GM11168 (cell line): ENCODE results near the gene MAGEC1.
"Not testable (repeated sequence)": the region's sequence is repeated elsewhere in the genome, so short reads cannot be mapped to it uniquely, and the experiment has no call there.

Experiments used
- in situ Hi-C: fragments of 300-500 bp; cut with MboI; formaldehyde crosslinking; loops from one replicate; pipeline ENCODE4 v1.12.0; 2022; ENCODE audit warnings: low sequenced_read_pairs; ENCODE audit not compliant: unreplicated experiment

MAGEC1 gene

GRCh38 chrX:141903400-141904155, at the start of gene MAGEC1:
TSS of gene MAGEC1 (plus strand) at chrX:141903894. CDS start at chrX:141905073, 1,179 bp downstream.
- in situ Hi-C loops: no loop called here

- in situ Hi-C loops: no loop called here
Observed at GRCh38 chrX:141857479-141857878, 46.2 kb upstream of the MAGEC1 start.

GRCh38 chrX:141879616-141880015, 24.1 kb upstream of the MAGEC1 start:
- in situ Hi-C loops: no loop called here

- in situ Hi-C loops: not testable (repeated sequence)
Observed at GRCh38 chrX:141888811-141889210, 14.9 kb upstream of the MAGEC1 start.

- in situ Hi-C loops: no loop called here
Observed at GRCh38 chrX:141894733-141895132, 9.0 kb upstream of the MAGEC1 start.

GRCh38 chrX:141897690-141898089, 6.0 kb upstream of the MAGEC1 start:
- in situ Hi-C loops: no loop called here

- in situ Hi-C loops: no loop called here
Observed at GRCh38 chrX:141902366-141902765, 1.3 kb upstream of the MAGEC1 start.

- in situ Hi-C loops: no loop called here
Observed at GRCh38 chrX:141904262-141904661, 568 bp downstream of the MAGEC1 start.

- in situ Hi-C loops: no loop called here
Observed at GRCh38 chrX:141917801-141918200, 14.1 kb downstream of the MAGEC1 start.

- in situ Hi-C loops: no loop called here
Observed at GRCh38 chrX:141924293-141924692, 20.6 kb downstream of the MAGEC1 start.

GRCh38 chrX:141928432-141928831, 24.7 kb downstream of the MAGEC1 start:
- in situ Hi-C loops: no loop called here

GRCh38 chrX:141934059-141934641, 30.5 kb downstream of the MAGEC1 start:
- in situ Hi-C loops: no loop called here

- in situ Hi-C loops: no loop called here
Observed at GRCh38 chrX:141935645-141936044, 32.0 kb downstream of the MAGEC1 start.

- in situ Hi-C loops: no loop called here
Observed at GRCh38 chrX:141936080-141936479, 32.4 kb downstream of the MAGEC1 start.

- in situ Hi-C loops: no loop called here
Observed at GRCh38 chrX:141941234-141941633, 37.5 kb downstream of the MAGEC1 start.

- in situ Hi-C loops: no loop called here
Observed at GRCh38 chrX:141945426-141945825, 41.7 kb downstream of the MAGEC1 start.

GRCh38 chrX:141947350-141947749, 43.7 kb downstream of the MAGEC1 start:
- in situ Hi-C loops: no loop called here

GRCh38 chrX:141952603-141953002, 48.9 kb downstream of the MAGEC1 start:
- in situ Hi-C loops: no loop called here

- in situ Hi-C loops: no loop called here
Observed at GRCh38 chrX:141958675-141959074, 55.0 kb downstream of the MAGEC1 start.
